Stimulated activated naive CD8-positive, alpha-beta T cell treated with anti-CD3 and anti-CD28 coated beads, Interleukin-15, Interleukin-2, amounts not matched to agents 100 U/mL and 50 U/mL, for 24 hours (primary cell): ENCODE results near the gene PPP2CA.
A peak's percentile ranks its signal among the peaks of the same experiment; 100 is the strongest.

Source experiments
- ATAC-seq: fragments of 150-1000 bp; cut with Tn5 transposase; one replicate; pipeline ENCODE4 v1.10.0; 2021
- DNase-seq: peaks from one replicate; pipeline ENCODE4 v3.0.0; 2021

Gene PPP2CA

DNA sequence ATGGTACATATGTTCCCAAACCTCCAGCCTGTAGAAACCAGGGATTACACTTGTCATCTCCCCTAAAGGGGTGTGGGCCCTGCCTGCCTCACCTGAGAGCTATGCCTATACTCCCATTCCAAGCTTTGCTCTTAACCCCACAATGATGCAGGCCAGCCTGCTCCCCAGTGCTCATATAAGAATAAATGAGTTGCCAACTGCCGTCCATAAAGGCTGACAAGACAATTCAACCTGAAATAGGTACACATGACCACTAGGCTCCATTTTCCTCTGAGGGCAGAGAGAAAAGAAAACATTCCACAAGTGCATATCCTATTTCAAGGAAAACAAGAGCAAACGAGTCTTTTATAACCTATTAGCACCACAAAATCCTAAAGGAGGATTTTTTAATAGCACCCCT lies 77.6 kb downstream of the PPP2CA start:
- no peak for DNase-seq
- no peak for ATAC-seq

DNA sequence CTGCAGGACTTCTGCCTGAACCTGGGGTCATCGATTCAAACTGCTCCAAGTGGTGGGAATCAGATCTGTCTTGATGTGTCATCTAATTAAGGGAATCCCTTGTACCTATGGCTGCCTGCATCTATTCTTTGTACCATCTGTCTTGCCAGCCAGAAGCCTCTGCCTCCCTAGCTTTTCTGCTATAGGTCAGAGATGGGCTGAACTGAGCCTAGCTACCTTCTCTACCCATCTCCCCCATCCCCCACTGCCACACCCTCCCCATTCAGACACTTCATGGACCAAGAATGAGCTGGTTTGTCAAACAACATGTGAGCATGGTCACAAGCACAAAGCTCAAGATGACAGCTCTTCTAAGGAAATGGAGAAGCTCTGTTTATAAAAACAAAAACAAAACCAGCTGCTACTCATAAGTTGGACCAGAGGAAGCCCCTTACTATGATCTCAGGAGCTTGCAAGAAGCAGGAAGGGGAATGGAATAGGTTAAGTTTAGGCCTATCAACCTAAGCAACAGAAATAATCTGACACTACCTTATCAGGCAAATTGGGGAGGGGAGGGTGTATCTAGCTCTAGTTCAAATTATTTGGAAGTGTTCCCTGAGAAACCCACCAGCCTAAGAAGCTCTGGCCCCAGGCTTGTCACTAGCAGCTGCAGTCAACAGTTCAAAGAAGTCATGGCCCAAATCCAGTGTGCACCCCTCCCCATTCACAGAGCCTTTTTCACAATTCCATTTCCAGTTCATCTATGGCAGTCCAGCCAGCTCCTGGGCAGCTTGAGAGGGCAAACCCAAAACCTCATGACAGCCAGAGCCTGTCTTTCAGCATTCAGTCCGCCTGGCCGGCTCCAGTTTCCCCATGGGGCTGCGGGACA lies 79.0 kb downstream of the PPP2CA start:
- DNase-seq (no peak), ATAC-seq (no peak)

DNA sequence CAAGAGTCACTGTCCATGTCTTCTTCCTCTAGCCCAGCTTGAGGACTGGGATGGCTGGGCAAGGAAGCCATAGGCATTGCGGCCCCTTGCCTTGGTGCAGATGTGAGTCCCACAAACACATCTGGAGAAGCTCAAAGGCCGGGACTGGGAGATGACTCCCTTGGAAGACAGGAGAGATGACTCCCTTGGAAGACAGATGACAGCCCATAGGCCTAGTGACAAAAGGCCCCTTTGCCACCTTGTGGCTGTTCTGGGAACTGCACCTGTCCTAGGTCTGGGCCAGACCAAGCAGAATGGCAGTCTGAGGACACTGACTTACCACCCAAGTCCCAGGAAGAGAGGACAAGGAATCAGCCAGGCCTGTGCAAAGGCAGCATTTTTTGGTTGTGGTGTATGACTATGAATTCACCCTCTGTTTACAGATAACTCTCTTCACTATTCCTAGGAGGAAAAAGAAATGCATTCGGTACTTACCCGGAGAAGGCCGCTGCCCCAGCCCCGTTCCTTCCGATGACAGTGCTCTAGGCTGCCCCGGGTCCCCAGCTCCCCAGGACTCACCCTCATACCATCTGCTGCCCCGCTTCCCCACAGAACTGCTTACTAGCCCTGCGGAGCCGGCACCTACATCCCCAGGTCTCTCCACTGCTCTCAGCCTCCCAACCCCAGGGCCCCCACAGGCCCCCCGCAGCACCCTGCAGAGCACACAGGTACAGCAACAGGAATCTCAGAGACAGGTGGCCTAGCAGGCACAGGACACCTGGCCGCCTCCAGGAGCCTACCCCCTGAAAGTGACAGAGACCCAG lies 79.9 kb downstream of the PPP2CA start:
- peak; percentile 79 for ATAC-seq
- DNase-seq: peak; percentile 88

DNA sequence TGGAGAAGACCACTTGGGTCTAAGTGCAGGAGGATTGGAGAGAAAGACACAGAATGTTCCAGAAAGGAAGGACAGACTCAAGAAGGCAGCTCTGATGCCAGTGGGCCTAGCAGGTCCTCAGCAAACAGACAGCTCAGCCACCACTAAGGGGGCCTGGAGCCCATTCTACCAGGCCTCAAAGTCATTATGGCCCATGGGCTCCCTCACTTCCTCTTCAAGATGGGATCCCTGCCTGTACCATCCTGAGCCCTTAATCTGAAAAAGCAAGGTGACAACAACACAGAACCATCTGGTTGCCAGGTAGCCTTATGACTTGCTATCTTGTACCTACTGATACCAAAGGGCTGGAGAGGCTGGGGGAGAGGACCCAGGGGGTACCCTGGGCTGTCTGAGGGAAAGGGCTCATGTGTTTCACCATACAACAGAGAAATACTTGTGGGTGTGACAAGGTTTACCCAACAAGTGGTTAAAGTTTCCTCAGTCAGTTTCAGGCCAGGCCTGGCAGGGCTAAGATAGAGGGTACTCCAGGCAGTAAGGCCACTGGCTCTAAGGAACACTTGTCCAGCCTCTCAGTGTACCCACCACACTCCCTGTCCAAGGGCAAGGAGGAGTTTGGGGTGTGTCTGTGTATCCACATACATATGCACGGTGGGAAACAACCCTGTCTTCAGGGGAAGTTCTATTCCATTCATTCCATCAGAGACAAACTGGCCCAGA lies 80.7 kb downstream of the PPP2CA start:
- DNase-seq: no peak
- ATAC-seq: no peak
